GM12878 (cell line): ENCODE data around the gene IL1RAP. TPM values are rescaled to one million over a fixed set of nuclear protein-coding genes. Genes with fewer than 3 reads are reported as not detected.

Source experiments
- ATAC-seq: fragments of 200-7000 bp; cut with Tn5 transposase; 3 replicates; pipeline ENCODE4 v1.9.1; 2020; ENCODE audit warnings: mild to moderate bottlenecking, moderate library complexity
- BruUV-seq: library from RNA; stranded (reverse); fragments of 400-500 nt; replicated peaks from 2 replicates; lab custom pipeline; 2021; lab: Mats Ljungman, UMichigan
- CTCF ChIA-PET: fragments of 300-600 bp; sonication (Branson Sonifier 250); formaldehyde crosslinking; extraction: SDS; loops from one replicate; lab custom pipeline; 2021; ENCODE audit warnings: inconsistent platforms; lab: Yijun Ruan, JAX
- POLR2A ChIA-PET: fragments of 350-600 bp; formaldehyde crosslinking; extraction: SDS; loops from one replicate; lab custom pipeline; 2021; ENCODE audit warnings: inconsistent platforms; lab: Charles Lee
- RAD21 ChIA-PET: fragments of 300-600 bp; sonication (Branson Sonifier 250); formaldehyde crosslinking; loops from one replicate; lab custom pipeline; 2023; ENCODE audit warnings: antibody characterized with exemption; ENCODE audit not compliant: unreplicated experiment; lab: Charles Lee
- SMC1A ChIA-PET: fragments of 300-600 bp; sonication (Branson Sonifier 250); formaldehyde crosslinking; loops from one replicate; lab custom pipeline; 2023; ENCODE audit not compliant: unreplicated experiment, uncharacterized antibody; lab: Charles Lee
- DNase-seq: peaks from one replicate; pipeline ENCODE4 v3.0.0-alpha.2; 2011; ENCODE audit warnings: low read depth, low spot score
- FAIRE-seq: peaks from 3 replicates; lab custom pipeline; 2011; peaks lifted over from hg19 to GRCh38; lab: Jason Lieb, UNC
- H2AFZ ChIP-seq: 2 replicates; pipeline ENCODE4 v1.6.0; 2011; ENCODE audit warnings: low read depth, low read length, control low read depth; ENCODE audit not compliant: control insufficient read depth
- H3K27ac ChIP-seq: 2 replicates; pipeline ENCODE4 v1.5.1; 2011; ENCODE audit warnings: control low read depth; ENCODE audit not compliant: control insufficient read depth, insufficient read depth
- H3K27me3 ChIP-seq, 2 experiments: replicated peaks in 1 of 2; 2 replicates each; pipeline versions ENCODE4 v1.6.0 to v1.6.1; 2011; ENCODE audit warnings: low read length in 1 of 2; ENCODE audit not compliant: control insufficient read depth in 2 of 2, insufficient read depth in 2 of 2
- H3K36me3 ChIP-seq, 2 experiments: 2 replicates each; pipeline ENCODE4 v1.5.1; 2011; ENCODE audit warnings: low read length in 1 of 2; ENCODE audit not compliant: control insufficient read depth in 2 of 2, insufficient read depth in 2 of 2
- H3K4me1 ChIP-seq: 2 replicates; pipeline ENCODE4 v1.6.1; 2011; ENCODE audit warnings: mild to moderate bottlenecking, low read length, moderate library complexity, mixed read lengths; ENCODE audit not compliant: control insufficient read depth, insufficient read depth
- H3K4me2 ChIP-seq: 2 replicates; pipeline ENCODE4 v1.6.0; 2011; ENCODE audit warnings: control low read depth; ENCODE audit not compliant: control insufficient read depth, insufficient read depth
- H3K4me3 ChIP-seq: fragments of 200-600 bp; sonication (generic); 2 replicates; pipeline ENCODE4 v1.5.1; 2016
- H3K79me2 ChIP-seq: 2 replicates; pipeline ENCODE4 v1.6.0; 2011; ENCODE audit warnings: low read length; ENCODE audit not compliant: control insufficient read depth, insufficient read depth
- H3K9ac ChIP-seq: 2 replicates; pipeline ENCODE4 v1.8.0; 2011; ENCODE audit warnings: low read length, control low read depth, mixed read lengths; ENCODE audit not compliant: control insufficient read depth, insufficient read depth
- H3K9me3 ChIP-seq: replicated peaks from 3 replicates; pipeline ENCODE4 v1.5.1; 2011; ENCODE audit warnings: mild to moderate bottlenecking, low read length; ENCODE audit not compliant: control insufficient read depth, insufficient read depth
- H4K20me1 ChIP-seq: 2 replicates; pipeline ENCODE4 v1.6.0; 2011; ENCODE audit not compliant: control insufficient read depth, insufficient read depth
- FOXK2 ChIP-seq: fragments of 450-650 bp; IDR thresholded peaks from 2 replicates; pipeline ENCODE4 v1.6.1; 2017; ENCODE audit warnings: mild to moderate bottlenecking, moderate library complexity
- IKZF2 ChIP-seq, 2 experiments: fragments of 450-650 bp; IDR thresholded peaks; 2 replicates each; pipeline ENCODE4 v1.6.1; 2017; ENCODE audit warnings: mild to moderate bottlenecking in 2 of 2, moderate library complexity in 2 of 2
- MEF2B ChIP-seq: fragments of 450-650 bp; IDR thresholded peaks from 2 replicates; pipeline ENCODE4 v1.6.1; 2018; ENCODE audit warnings: mild to moderate bottlenecking, moderate library complexity; ENCODE audit not compliant: partially characterized antibody, poor library complexity, severe bottlenecking
- MTA2 ChIP-seq: fragments of 450-650 bp; IDR thresholded peaks from 2 replicates; pipeline ENCODE4 v1.6.1; 2016; ENCODE audit warnings: low read depth, mild to moderate bottlenecking, moderate library complexity
- NR2F1 ChIP-seq: fragments of 450-650 bp; conservative IDR thresholded peaks from 2 replicates; pipeline ENCODE4 v1.6.1; 2017; ENCODE audit warnings: mild to moderate bottlenecking
- RB1 ChIP-seq: fragments of 450-650 bp; formaldehyde crosslinking; IDR thresholded peaks from 2 replicates; pipeline ENCODE4 v1.6.1; 2017; ENCODE audit warnings: mild to moderate bottlenecking, borderline replicate concordance
- REST ChIP-seq: IDR thresholded peaks from 2 replicates; pipeline ENCODE4 v1.6.1; 2012; ENCODE audit warnings: mild to moderate bottlenecking, low read depth, low read length
- SKIL ChIP-seq: fragments of 450-650 bp; IDR thresholded peaks from 2 replicates; pipeline ENCODE4 v1.6.1; 2017; ENCODE audit warnings: mild to moderate bottlenecking, low read depth, inconsistent platforms; ENCODE audit not compliant: poor library complexity, severe bottlenecking
- WGBS: methylation state at CpG from one replicate; pipeline ENCODE4 v1.1.6; 2016; ENCODE audit warnings: low lambda C conversion rate; ENCODE audit not compliant: insufficient replicate concordance, insufficient coverage; ENCODE audit errors: missing lambda C conversion rate; 5-methylcytosine and 5-hydroxymethylcytosine counted together
- in situ Hi-C: fragments of 300-500 bp; cut with MboI; formaldehyde crosslinking; loops from 9 replicates; pipeline ENCODE4 v1.14.3; 2018; ENCODE audit warnings: mixed read lengths
- intact Hi-C: fragments of 100-400 bp; cut with micrococcal nuclease; formaldehyde crosslinking; loops from one replicate; pipeline ENCODE4 v1.14.2; 2022; ENCODE audit not compliant: unreplicated experiment
- polyA plus RNA-seq, 11 experiments: library from polyadenylated mRNA; depleted of rRNA in 4 of 11; unstranded in 6 of 11; stranded (reverse) in 5 of 11; fragments of >200 nt; fragmentation: Nextera tagmentation in 4 of 11; fragmentation: Illumina TruSeq in 1 of 11; extraction: Ambion mirVana in 4 of 11; extraction: Trizol in 1 of 11; gene quantifications; 1 replicate in 1 of 11; 2 replicates in 10 of 11; pipeline versions ENCODE4 v1.2.1 to v1.2.3, GENCODE V29; 2011 to 2016; ENCODE audit warnings: inconsistent platforms in 2 of 11, missing spikeins in 2 of 11, low read depth in 1 of 11
- total RNA-seq, 4 experiments: library from RNA; depleted of rRNA in 3 of 4; stranded (reverse); fragments of >200 nt in 3 of 4; fragmentation: Illumina TruSeq in 1 of 4; extraction: Trizol in 1 of 4; gene quantifications; 2 replicates each; pipeline versions ENCODE4 v1.2.1 to v1.2.3, GENCODE V29; 2013 to 2021

Gene IL1RAP
- total and polyA plus RNA-seq, 10 of the 15 experiments (the other 5 are each of a cell fraction or from before 2014, with no cell fraction given): 0.17 to 1.0 (median 0.44) TPM; not detected in 1

DNA sequence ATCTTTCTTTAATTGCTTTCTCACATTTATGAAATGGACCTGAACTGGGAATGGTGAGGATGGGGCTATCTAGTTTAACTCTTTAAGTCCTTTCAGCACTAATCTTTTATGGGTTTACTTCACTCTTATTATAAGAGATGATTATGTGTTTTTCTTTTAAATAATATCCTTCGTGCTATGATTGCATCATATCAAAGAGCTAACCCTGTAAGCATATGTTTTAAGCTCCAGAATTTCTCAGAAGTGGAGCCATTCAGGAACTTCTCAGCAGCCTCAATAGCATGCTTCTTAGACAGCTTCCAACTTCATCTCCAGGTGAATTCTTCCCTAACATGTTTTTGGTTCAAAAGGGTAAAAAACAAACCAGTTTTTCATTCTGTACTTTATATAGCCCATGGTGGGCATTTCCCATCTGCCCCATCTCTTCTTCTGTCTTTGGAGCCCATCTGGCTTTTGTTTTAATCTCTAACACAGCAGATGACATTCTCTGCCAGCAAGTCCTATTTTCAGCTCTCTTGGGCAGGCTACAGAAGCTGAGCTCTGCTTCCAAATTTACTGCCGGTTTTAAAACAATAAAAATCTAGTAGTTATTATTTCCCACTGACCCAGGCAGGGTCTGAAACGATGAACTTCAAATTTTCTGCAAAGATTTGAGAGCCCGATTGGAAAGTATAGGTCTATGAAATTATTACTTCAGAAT, 26.8 kb upstream of the IL1RAP start (continued):
- TF ChIP-seq FOXK2: no peak
- no peak for TF ChIP-seq REST

DNA sequence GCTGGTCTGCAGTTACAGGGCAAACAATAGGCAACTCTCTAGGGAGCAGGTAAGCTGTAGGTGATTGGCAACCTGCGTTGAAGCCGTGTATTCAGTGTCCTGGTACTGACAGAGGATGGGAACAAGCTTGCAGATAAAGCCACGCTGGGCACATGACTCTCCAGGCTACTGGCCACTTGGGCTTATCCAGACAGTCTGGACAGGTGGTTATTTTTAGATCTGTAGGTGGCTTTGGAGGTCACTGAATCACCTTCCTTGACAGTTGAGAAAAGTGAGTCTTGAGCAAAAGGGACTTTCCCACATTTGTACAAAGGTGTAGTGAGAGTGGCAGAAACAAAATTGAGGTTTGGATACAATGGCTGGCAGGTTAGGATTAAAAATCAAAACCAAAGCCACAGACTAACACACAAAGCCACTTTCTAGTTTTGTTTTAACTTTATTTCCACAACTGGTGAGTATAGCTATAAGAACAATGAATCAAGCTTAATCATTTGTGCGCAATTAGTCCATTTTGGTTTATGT, 22.3 kb upstream of the IL1RAP start:
- 0 out of 2 replicates have a peak overlapping the region, but pooled peaks have one; percentile 3 for H3K4me2 ChIP-seq
- SMC1A ChIA-PET: interaction anchor here (0.6 to 1.0 kb wide), 2 partner anchors 13 to 23 kb away, joined by 3 to 5 read pairs; no protein-coding TSS in a partner anchor

More for the DNA sequence above, 22.3 kb upstream of the IL1RAP start:
- Histone ChIP-seq H4K20me1 (no peaks in the 10 kb centered on the region), H3K27ac (no peak overlapping the region), H3K9ac (no peak overlapping the region), H3K9me3 (no peaks in the 10 kb centered on the region), H3K4me3 (no peak overlapping the region), H3K36me3 (no peaks in the 10 kb centered on the region), H3K4me1 (no peaks in the 10 kb centered on the region; the same call in 1 of the 2 replicates), H3K27me3 (no peaks in the 10 kb centered on the region; a peak in 1 of 4 replicates), H2AFZ (no peak overlapping the region), H3K79me2 (no peaks in the 10 kb centered on the region)
- BruUV-seq: no TSS peak
- RAD21 ChIA-PET: no interaction called here
- ATAC-seq (peak; percentile 71), FAIRE-seq (no peak), DNase-seq (no peak)
- POLR2A ChIA-PET: no interaction called here
- 9% methylated on average over 4 of the region's 4 CpGs for WGBS
- intact Hi-C loops (no loop called here), in situ Hi-C loops (no loop called here)
- TF ChIP-seq SKIL (peak; percentile 28), IKZF2 (IDR thresholded peaks at IDR 0.05) (peak in 1 of 2 experiments; percentile 12; a peak in 1 of 4 replicates), RB1 (no peak), NR2F1 (0 out of 2 replicates have a peak, but pooled peaks have one; percentile 16), MEF2B (peak; percentile 14), MTA2 (0 out of 2 replicates have a peak, but pooled peaks have one; percentile 17)
- CTCF ChIA-PET: interaction anchor here (0.7 to 0.9 kb wide), 2 partner anchors 23 to 67 kb away, joined by 3 read pairs; no protein-coding TSS in a partner anchor
